Neural crest cell (in vitro differentiated cells): Measurements from ENCODE around the gene RPS19. TPM values are rescaled to one million over a fixed set of nuclear protein-coding genes. Genes with fewer than 3 reads are reported as not detected.

Experiments
- DNase-seq: peaks from one replicate; pipeline ENCODE4 v3.0.0; 2021; ENCODE audit warnings: low read depth, mixed read lengths, low spot score
- H3K27ac Mint-ChIP-seq: one replicate; pipeline ENCODE4 v1.8.0; 2021; ENCODE audit warnings: mild to moderate bottlenecking, mixed read lengths; ENCODE audit not compliant: unreplicated experiment
- H3K27me3 Mint-ChIP-seq: 2 replicates; pipeline ENCODE4 v1.8.0; 2021; ENCODE audit warnings: low read depth, mild to moderate bottlenecking, mixed read lengths
- H3K36me3 Mint-ChIP-seq: 2 replicates; pipeline ENCODE4 v1.8.0; 2021; ENCODE audit warnings: low read depth, mild to moderate bottlenecking, mixed read lengths
- H3K4me1 Mint-ChIP-seq: 2 replicates; pipeline ENCODE4 v1.8.0; 2021; ENCODE audit warnings: mixed read lengths
- H3K4me3 Mint-ChIP-seq: one replicate; pipeline ENCODE4 v1.8.0; 2021; ENCODE audit warnings: mild to moderate bottlenecking, mixed read lengths
- H3K9me3 Mint-ChIP-seq: 2 replicates; pipeline ENCODE4 v1.8.0; 2021; ENCODE audit warnings: mixed read lengths
- total RNA-seq: library from RNA; stranded (reverse); gene quantifications from 2 replicates; pipeline ENCODE4 v1.2.1, GENCODE V29; 2021
- TF ChIP-seq, protein P1 (sequence below): fragments of 200-600 bp; sonication (generic); conservative IDR thresholded peaks from 2 replicates; pipeline ENCODE4 v1.5.0; 2021; ENCODE audit warnings: antibody characterized with exemption, mild to moderate bottlenecking

RPS19 gene
- total RNA-seq, 1 donor from 2014 or later, result 2,613 TPM

DNA sequence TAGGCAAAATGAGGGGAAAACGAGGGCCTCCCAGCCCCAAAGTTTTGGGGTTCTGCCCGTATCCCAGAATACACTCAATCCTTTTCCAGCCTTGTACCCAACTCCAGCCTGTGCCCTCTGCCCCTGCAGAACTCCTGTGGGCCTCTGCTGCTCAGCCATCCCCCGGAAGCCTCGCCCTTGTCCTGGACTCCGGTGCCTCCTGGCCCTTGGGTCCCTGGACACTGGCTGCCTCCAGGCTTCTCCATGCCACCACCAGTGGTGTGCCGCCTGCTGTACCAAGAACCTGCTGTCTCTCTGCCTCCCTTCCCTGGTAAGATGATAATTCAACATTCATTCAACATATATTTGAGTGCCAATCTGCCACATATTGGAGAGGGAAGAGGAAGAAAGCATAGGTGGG lies 11.4 kb upstream of the RPS19 start:
- Mint-ChIP-seq H3K27me3 (peaks cover 90% of the 10 kb centered on the region), H3K4me3 (no peak overlapping the region), H3K9me3 (no peaks in the 10 kb centered on the region)

DNA sequence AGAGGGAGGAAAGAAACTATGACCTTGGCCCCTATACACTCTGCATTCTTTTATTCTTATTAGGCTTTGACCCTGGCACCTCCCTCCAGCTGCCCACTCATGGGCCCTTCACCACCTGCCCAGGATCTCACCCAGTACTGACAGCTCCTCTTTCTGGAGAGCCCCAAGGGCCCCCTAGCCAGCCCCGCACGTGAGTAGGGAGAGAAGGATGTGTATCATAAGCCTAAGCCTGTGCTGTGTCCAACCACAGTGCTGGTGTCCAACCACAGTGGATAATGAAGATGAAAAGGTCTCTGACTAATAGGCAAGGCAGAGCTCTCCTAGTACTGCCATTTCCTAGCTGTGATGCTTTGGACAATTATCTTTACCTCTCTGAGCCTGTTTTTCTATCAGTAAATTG lies 11.0 kb upstream of the RPS19 start:
- TF ChIP-seq, protein P1, sequence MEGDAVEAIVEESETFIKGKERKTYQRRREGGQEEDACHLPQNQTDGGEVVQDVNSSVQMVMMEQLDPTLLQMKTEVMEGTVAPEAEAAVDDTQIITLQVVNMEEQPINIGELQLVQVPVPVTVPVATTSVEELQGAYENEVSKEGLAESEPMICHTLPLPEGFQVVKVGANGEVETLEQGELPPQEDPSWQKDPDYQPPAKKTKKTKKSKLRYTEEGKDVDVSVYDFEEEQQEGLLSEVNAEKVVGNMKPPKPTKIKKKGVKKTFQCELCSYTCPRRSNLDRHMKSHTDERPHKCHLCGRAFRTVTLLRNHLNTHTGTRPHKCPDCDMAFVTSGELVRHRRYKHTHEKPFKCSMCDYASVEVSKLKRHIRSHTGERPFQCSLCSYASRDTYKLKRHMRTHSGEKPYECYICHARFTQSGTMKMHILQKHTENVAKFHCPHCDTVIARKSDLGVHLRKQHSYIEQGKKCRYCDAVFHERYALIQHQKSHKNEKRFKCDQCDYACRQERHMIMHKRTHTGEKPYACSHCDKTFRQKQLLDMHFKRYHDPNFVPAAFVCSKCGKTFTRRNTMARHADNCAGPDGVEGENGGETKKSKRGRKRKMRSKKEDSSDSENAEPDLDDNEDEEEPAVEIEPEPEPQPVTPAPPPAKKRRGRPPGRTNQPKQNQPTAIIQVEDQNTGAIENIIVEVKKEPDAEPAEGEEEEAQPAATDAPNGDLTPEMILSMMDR, result no peak
- no peaks in the 10 kb centered on the region for H3K4me1 Mint-ChIP-seq
- no peak for DNase-seq
- no peaks in the 10 kb centered on the region for H3K36me3 Mint-ChIP-seq
- no peak overlapping the region for H3K4me3 Mint-ChIP-seq
- H3K27me3 Mint-ChIP-seq, result peaks cover 90% of the 10 kb centered on the region
- no peak overlapping the region for H3K27ac Mint-ChIP-seq
- H3K9me3 Mint-ChIP-seq, result no peaks in the 10 kb centered on the region

More for the DNA sequence above, 11.4 kb upstream of the RPS19 start:
- DNase-seq, result no peak
- no peaks in the 10 kb centered on the region for H3K4me1 Mint-ChIP-seq
- no peak overlapping the region for H3K27ac Mint-ChIP-seq
- no peaks in the 10 kb centered on the region for H3K36me3 Mint-ChIP-seq
- TF ChIP-seq, protein P1, result no peak

DNA sequence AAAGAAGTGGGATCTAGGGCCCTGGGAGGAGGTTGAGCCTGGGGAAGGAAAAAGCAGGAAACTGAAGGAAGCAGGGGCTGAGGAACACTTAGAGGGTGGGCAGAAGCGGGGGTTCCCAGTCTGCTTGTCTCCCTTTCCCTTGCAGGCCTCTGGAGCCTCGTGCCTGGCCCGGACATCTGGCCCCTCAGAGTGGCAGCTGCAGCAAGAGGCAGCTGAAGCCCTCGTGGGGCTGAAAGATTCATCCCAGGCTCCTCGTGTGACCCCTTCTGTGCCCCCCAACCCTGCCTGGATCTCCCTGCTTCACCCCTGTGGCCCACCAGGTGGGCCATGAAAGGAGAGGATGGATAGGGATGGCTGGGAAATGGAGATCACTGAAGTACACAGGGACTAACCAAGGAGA lies 9.7 kb upstream of the RPS19 start:
- H3K9me3 Mint-ChIP-seq, result no peaks in the 10 kb centered on the region
- H3K36me3 Mint-ChIP-seq, result no peaks in the 10 kb centered on the region
- H3K27ac Mint-ChIP-seq, result no peak overlapping the region
- no peak for DNase-seq
- no peaks in the 10 kb centered on the region for H3K4me1 Mint-ChIP-seq
- no peak overlapping the region for H3K4me3 Mint-ChIP-seq
- H3K27me3 Mint-ChIP-seq, result peaks cover 92% of the 10 kb centered on the region
- TF ChIP-seq, protein P1, result no peak

DNA sequence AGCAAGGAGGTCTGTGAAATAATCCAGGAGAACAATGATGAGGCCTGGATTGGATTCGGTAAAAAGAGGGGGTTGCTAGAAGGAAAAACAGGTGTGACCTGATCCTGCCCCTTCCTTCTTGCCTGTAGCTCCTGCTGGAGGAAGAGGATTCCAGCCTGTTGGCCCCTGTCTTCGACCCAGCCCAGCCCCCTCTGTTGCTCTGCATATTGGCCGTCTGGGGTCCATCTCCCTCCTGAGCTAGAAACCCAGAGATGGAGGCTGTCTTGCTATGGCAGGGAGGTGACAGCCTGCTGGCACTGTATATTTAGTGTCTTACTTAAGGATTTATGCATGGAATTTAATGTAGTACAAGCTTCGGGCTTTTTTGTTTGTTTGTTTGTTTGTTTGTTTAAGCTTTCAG lies 8.6 kb upstream of the RPS19 start:
- Mint-ChIP-seq H3K27me3 (peaks cover 90% of the 10 kb centered on the region), H3K27ac (no peak overlapping the region), H3K36me3 (no peaks in the 10 kb centered on the region), H3K4me3 (no peak overlapping the region), H3K9me3 (no peaks in the 10 kb centered on the region), H3K4me1 (no peaks in the 10 kb centered on the region)
- no peak for DNase-seq
- TF ChIP-seq, protein P1, result no peak

DNA sequence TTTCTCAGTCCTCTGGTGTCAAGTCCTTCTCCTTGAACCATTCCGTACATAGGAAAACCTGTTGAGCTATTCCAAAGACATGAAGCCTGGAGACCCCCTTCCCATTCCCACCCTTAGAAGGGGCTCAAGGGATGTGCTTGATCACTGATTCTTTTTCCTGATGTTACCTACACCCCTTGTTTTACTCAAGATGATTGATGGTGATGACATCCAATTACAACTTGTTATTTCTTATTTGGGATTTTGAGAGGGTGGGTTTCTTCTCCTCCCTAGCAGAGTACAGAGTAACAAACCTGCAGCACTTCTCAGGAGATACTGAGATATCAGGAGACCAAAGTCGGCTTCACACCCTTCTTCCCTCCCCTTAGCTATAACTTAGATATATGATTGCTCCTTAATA lies 6.7 kb upstream of the RPS19 start:
- DNase-seq, result no peak
- H3K27me3 Mint-ChIP-seq, result peaks cover 95% of the 10 kb centered on the region
- H3K36me3 Mint-ChIP-seq, result no peaks in the 10 kb centered on the region
- no peaks in the 10 kb centered on the region for H3K9me3 Mint-ChIP-seq
- no peak overlapping the region for H3K4me3 Mint-ChIP-seq
- no peak overlapping the region for H3K27ac Mint-ChIP-seq
- no peaks in the 10 kb centered on the region for H3K4me1 Mint-ChIP-seq
- TF ChIP-seq, protein P1, result no peak

DNA sequence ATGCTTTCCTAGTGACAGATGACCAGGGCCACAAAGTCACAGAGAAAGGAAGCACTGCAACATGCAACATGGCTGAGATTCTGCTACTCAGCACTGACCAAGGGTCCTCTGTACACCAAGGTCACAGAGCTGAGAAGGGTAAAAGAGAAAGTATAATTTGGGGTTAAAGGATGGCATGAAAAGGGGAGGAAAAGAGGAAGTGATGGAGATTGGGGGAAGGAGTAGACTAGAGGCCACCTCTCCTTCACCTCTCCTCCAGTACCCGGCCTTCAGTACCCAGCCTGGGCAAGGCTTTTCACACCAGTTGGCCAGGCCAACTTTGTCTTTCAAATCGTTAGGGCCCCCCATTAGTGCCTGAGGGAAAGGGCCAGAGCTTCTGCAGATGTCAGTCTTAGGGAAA lies 6.3 kb upstream of the RPS19 start:
- peaks cover 91% of the 10 kb centered on the region for H3K27me3 Mint-ChIP-seq

More for the DNA sequence above, 6.3 kb upstream of the RPS19 start:
- DNase-seq, result no peak
- Mint-ChIP-seq H3K9me3 (no peaks in the 10 kb centered on the region), H3K4me1 (no peaks in the 10 kb centered on the region), H3K36me3 (no peaks in the 10 kb centered on the region), H3K27ac (no peak overlapping the region), H3K4me3 (no peak overlapping the region)
- TF ChIP-seq, protein P1, result no peak
